Erythroblast (primary cell): ENCODE results near the gene CHRNA1.

Experiments used
- GATA1 ChIP-seq: IDR thresholded peaks from 2 replicates; pipeline ENCODE4 v1.6.1; 2011; ENCODE audit warnings: low read depth, mild to moderate bottlenecking, control low read depth, low read length, moderate library complexity
- POLR2A ChIP-seq: IDR thresholded peaks from 2 replicates; pipeline ENCODE4 v1.6.1; 2011; ENCODE audit warnings: mild to moderate bottlenecking, low read length

DNA sequence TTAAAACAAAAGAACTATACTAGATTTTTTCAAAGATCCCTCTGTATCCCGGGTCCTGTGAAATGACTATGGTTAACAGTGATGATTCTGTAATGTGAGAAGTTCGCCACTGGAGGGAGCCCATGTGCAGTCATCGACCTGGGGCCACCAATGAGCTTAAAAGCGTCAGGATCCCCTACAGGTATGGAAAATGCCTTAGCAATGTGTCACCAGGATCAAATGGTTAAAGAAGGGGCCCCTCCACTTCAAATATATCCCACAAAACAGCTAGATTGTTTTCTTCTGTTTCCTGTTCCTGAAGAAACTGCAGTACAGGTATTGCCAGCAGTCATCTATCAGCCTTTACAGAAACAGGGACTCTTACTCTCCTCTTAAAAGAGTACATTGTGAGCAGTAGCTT is 15.3 kb downstream of the CHRNA1 start:
- no peak for TF ChIP-seq POLR2A
- TF ChIP-seq GATA1: no peak
